Sigmoid colon (tissue), 7 donors: ENCODE data around the gene CFAP46. TPM values are rescaled to one million over a fixed set of nuclear protein-coding genes. Genes with fewer than 3 reads are reported as not detected.

Source experiments
- DNase-seq: peaks from one replicate; pipeline ENCODE4 v3.0.0-alpha.2; 2019
- H3K27ac ChIP-seq, 4 donors: fragments of 200-600 bp; sonication (generic); one replicate each; pipeline ENCODE4 v1.5.1; 2016 to 2019; ENCODE audit warnings: mild to moderate bottlenecking in 1 of 4
- H3K27me3 ChIP-seq, 3 donors: fragments of 200-600 bp; sonication (generic); one replicate each; pipeline ENCODE4 v1.5.1; 2019; ENCODE audit warnings: mild to moderate bottlenecking in 1 of 3
- H3K36me3 ChIP-seq, 4 donors: fragments of 200-600 bp; sonication (generic); one replicate each; pipeline ENCODE4 v1.5.1; 2016 to 2019
- H3K4me1 ChIP-seq, 4 donors: fragments of 200-600 bp; sonication (generic); one replicate each; pipeline ENCODE4 v1.5.1; 2017 to 2019
- H3K4me3 ChIP-seq, 4 donors: fragments of 200-600 bp; sonication (generic); one replicate each; pipeline ENCODE4 v1.5.1; 2017 to 2019; ENCODE audit warnings: mild to moderate bottlenecking in 2 of 4, moderate library complexity in 1 of 4
- H3K9me3 ChIP-seq, 4 donors: fragments of 200-600 bp in 3 of 4; sonication (generic) in 3 of 4; one replicate each; pipeline versions ENCODE4 v1.5.1 to v1.6.1; 2013 to 2019
- CTCF ChIP-seq, 4 experiments: fragments of 450-650 bp in 3 of 4; fragments of 200-600 bp in 1 of 4; IDR thresholded peaks; one replicate each; pipeline ENCODE4 v1.5.1; 2016 to 2019; ENCODE audit warnings: antibody characterized with exemption in 4 of 4, mild to moderate bottlenecking in 3 of 4, moderate library complexity in 2 of 4
- EP300 ChIP-seq, 4 donors: sonication (generic); formaldehyde crosslinking; IDR thresholded peaks; one replicate each; pipeline ENCODE4 v1.6.1; 2017; ENCODE audit warnings: antibody characterized with exemption in 4 of 4
- POLR2A ChIP-seq, 2 donors: fragments of 450-650 bp; IDR thresholded peaks; one replicate each; pipeline ENCODE4 v1.6.1; 2016; ENCODE audit warnings: antibody characterized with exemption in 2 of 2, mild to moderate bottlenecking in 2 of 2, moderate library complexity in 2 of 2
- POLR2AphosphoS5 ChIP-seq, 4 donors: sonication (generic); formaldehyde crosslinking; IDR thresholded peaks; one replicate each; pipeline ENCODE4 v1.6.1; 2017; ENCODE audit warnings: antibody characterized with exemption in 4 of 4
- WGBS, 2 donors: extraction: QIAGEN DNeasy Blood & Tissue Kit; methylation state at CpG; one replicate each; pipeline ENCODE4 v1.1.7; 2013; 5-methylcytosine and 5-hydroxymethylcytosine counted together
- intact Hi-C: fragments of 100-400 bp; cut with DNase I; formaldehyde crosslinking; loops from one replicate; pipeline ENCODE4 v1.15.1; 2023
- polyA plus RNA-seq, 3 donors: library from polyadenylated mRNA; stranded (reverse); fragments of 200-250 nt; gene quantifications; one replicate each; pipeline ENCODE4 v1.2.3, GENCODE V29; 2013
- total RNA-seq, 4 donors: library from RNA; depleted of rRNA; stranded (reverse); fragments of >200 nt; gene quantifications; one replicate each; pipeline ENCODE4 v1.1.0, GENCODE V29; 2016
- donor health status: healthy with polysubstance abuse.
- donor health status: Bipolar disorder and iron deficiency.
- donor health status: healthy.

CFAP46 gene
- total and polyA plus RNA-seq, 7 donors, result 0.10 to 1.7 (median 0.38) TPM; not detected in 3

GRCh38 chr10:132833421-132834111 is 108.8 kb downstream of the CFAP46 start:
- no peak for DNase-seq
- H3K27me3 ChIP-seq, result peaks cover 14 to 53% (median 47%) of the 10 kb centered on the region in 3 donors
- no peaks in the 10 kb centered on the region for H3K36me3 ChIP-seq
- no peak overlapping the region for H3K4me3 ChIP-seq
- peaks cover 0 to 12% (median 0%) of the 10 kb centered on the region in 4 donors for H3K4me1 ChIP-seq
- no peak for TF ChIP-seq CTCF (IDR thresholded peaks at IDR 0.05)
- TF ChIP-seq EP300 (IDR thresholded peaks at IDR 0.05), result no peak
- no peak for TF ChIP-seq POLR2AphosphoS5 (IDR thresholded peaks at IDR 0.05)
- TF ChIP-seq POLR2A (IDR thresholded peaks at IDR 0.05), result no peak
- WGBS, 2 donors, result 61 to 78% methylated on average over 29 of the region's 29 CpGs
- H3K27ac ChIP-seq, result no peak overlapping the region
- H3K9me3 ChIP-seq, result no peaks in the 10 kb centered on the region
- intact Hi-C loops, result no loop called here

- H3K27me3 ChIP-seq, result peaks cover 14 to 53% (median 47%) of the 10 kb centered on the region in 3 donors
- 56 to 58% methylated on average over 30 of the region's 30 CpGs for WGBS, 2 donors
- H3K27ac ChIP-seq, result no peak overlapping the region
- H3K4me3 ChIP-seq, result no peak overlapping the region
- peak; percentile 49 for DNase-seq
- H3K36me3 ChIP-seq, result no peaks in the 10 kb centered on the region
- peaks cover 0 to 12% (median 0%) of the 10 kb centered on the region in 4 donors for H3K4me1 ChIP-seq
- no peaks in the 10 kb centered on the region for H3K9me3 ChIP-seq
- no peak for TF ChIP-seq POLR2A (IDR thresholded peaks at IDR 0.05)
- no peak for TF ChIP-seq EP300 (IDR thresholded peaks at IDR 0.05)
- intact Hi-C loops, result no loop called here
These were observed 110.0 kb downstream of the CFAP46 start for GRCh38 chr10:132832186-132832969.

GRCh38 chr10:132829403-132829802 is 113.0 kb downstream of the CFAP46 start:
- Histone ChIP-seq H3K4me3 (no peak overlapping the region), H3K9me3 (no peaks in the 10 kb centered on the region), H3K36me3 (no peaks in the 10 kb centered on the region), H3K4me1 (no peaks in the 10 kb centered on the region), H3K27me3 (peaks cover 10 to 29% (median 25%) of the 10 kb centered on the region in 3 donors), H3K27ac (no peak overlapping the region)
- DNase-seq, result no peak
- intact Hi-C loops, result no loop called here
- WGBS, 2 donors, result 70 to 83% methylated on average over 8 of the region's 8 CpGs
- no peak for TF ChIP-seq POLR2AphosphoS5 (IDR thresholded peaks at IDR 0.05)

- Histone ChIP-seq H3K27ac (no peak overlapping the region), H3K9me3 (no peaks in the 10 kb centered on the region), H3K36me3 (no peaks in the 10 kb centered on the region), H3K27me3 (peaks cover 5 to 22% (median 17%) of the 10 kb centered on the region in 3 donors), H3K4me3 (no peak overlapping the region), H3K4me1 (no peaks in the 10 kb centered on the region)
- 90 to 93% methylated on average over 20 of the region's 20 CpGs for WGBS, 2 donors
- intact Hi-C loops, result no loop called here
- no peak for TF ChIP-seq CTCF (IDR thresholded peaks at IDR 0.05)
- no peak for TF ChIP-seq POLR2A (IDR thresholded peaks at IDR 0.05)
- no peak for TF ChIP-seq EP300 (IDR thresholded peaks at IDR 0.05)
- no peak for DNase-seq
These were observed 113.7 kb downstream of the CFAP46 start for GRCh38 chr10:132828681-132829080.

- TF ChIP-seq CTCF (IDR thresholded peaks at IDR 0.05) (no peak), POLR2A (IDR thresholded peaks at IDR 0.05) (no peak), POLR2AphosphoS5 (IDR thresholded peaks at IDR 0.05) (no peak), EP300 (IDR thresholded peaks at IDR 0.05) (no peak)
- Histone ChIP-seq H3K9me3 (no peaks in the 10 kb centered on the region), H3K27ac (no peak overlapping the region), H3K4me3 (no peak overlapping the region), H3K36me3 (no peaks in the 10 kb centered on the region), H3K27me3 (peaks cover 0 to 15% (median 11%) of the 10 kb centered on the region in 3 donors), H3K4me1 (no peaks in the 10 kb centered on the region)
- WGBS, 2 donors, result 90% methylated on average over 29 of the region's 29 CpGs
- intact Hi-C loops, result no loop called here
- DNase-seq, result no peak
These were observed 114.4 kb downstream of the CFAP46 start for GRCh38 chr10:132827861-132828539.
